GM12873 (cell line): ENCODE data around the gene PARM1.

Source experiments
- CTCF ChIP-seq: IDR thresholded peaks from 2 replicates; pipeline ENCODE4 v1.5.1; 2012; ENCODE audit warnings: low read depth, mild to moderate bottlenecking, moderate library complexity, low read length, control low read depth; ENCODE audit not compliant: insufficient read depth; ENCODE audit errors: missing control alignments

PARM1 gene

GRCh38 chr4:75056277-75056676 is 123.4 kb downstream of the PARM1 start:
- TF ChIP-seq CTCF, result no peak

- no peak for TF ChIP-seq CTCF
Measured at GRCh38 chr4:75057369-75057768, 124.5 kb downstream of the PARM1 start.

GRCh38 chr4:75058486-75058885 is 125.6 kb downstream of the PARM1 start:
- TF ChIP-seq CTCF, result no peak

GRCh38 chr4:75063433-75063832 is 130.5 kb downstream of the PARM1 start:
- TF ChIP-seq CTCF, result no peak

- no peak for TF ChIP-seq CTCF
Measured at GRCh38 chr4:75065909-75066308, 133.0 kb downstream of the PARM1 start.

- TF ChIP-seq CTCF, result no peak
Measured at GRCh38 chr4:75069493-75070074, 136.7 kb downstream of the PARM1 start.

GRCh38 chr4:75071317-75071716 is 138.4 kb downstream of the PARM1 start:
- TF ChIP-seq CTCF, result no peak
